Smooth muscle cell (in vitro differentiated cells): Measurements from ENCODE around the gene NEURL2. TPM values are rescaled to one million over a fixed set of nuclear protein-coding genes. Genes with fewer than 3 reads are reported as not detected.

Experiments
- DNase-seq: peaks from one replicate; lab custom pipeline; 2025; ENCODE audit not compliant: unreplicated experiment; lab: John Stamatoyannopoulos, UW
- H2AFZ ChIP-seq: fragments of 200-600 bp; sonication (generic); 2 replicates; pipeline ENCODE4 v1.6.0; 2016; ENCODE audit warnings: antibody characterized with exemption, low read depth, mild to moderate bottlenecking
- H3F3A ChIP-seq: fragments of 200-600 bp; sonication (generic); 2 replicates; pipeline ENCODE4 v1.6.0; 2017; ENCODE audit warnings: antibody characterized with exemption, low read depth
- H3K27ac ChIP-seq: fragments of 200-600 bp; sonication (generic); 2 replicates; pipeline ENCODE4 v1.5.1; 2016; ENCODE audit warnings: low read depth, mild to moderate bottlenecking
- H3K27me3 ChIP-seq: fragments of 200-600 bp; sonication (generic); 2 replicates; pipeline ENCODE4 v1.6.1; 2016; ENCODE audit warnings: low read depth, mild to moderate bottlenecking
- H3K36me3 ChIP-seq: fragments of 200-600 bp; sonication (generic); 2 replicates; pipeline ENCODE4 v1.5.1; 2016; ENCODE audit warnings: low read depth
- H3K4me1 ChIP-seq: fragments of 200-600 bp; sonication (generic); 2 replicates; pipeline ENCODE4 v1.5.1; 2016; ENCODE audit warnings: low read depth
- H3K4me2 ChIP-seq: fragments of 200-600 bp; sonication (generic); 2 replicates; pipeline ENCODE4 v1.6.0; 2016; ENCODE audit warnings: mild to moderate bottlenecking
- H3K4me3 ChIP-seq: fragments of 200-600 bp; sonication (generic); 2 replicates; pipeline ENCODE4 v1.5.1; 2016; ENCODE audit warnings: mild to moderate bottlenecking
- H3K79me2 ChIP-seq: fragments of 200-600 bp; sonication (generic); 2 replicates; pipeline ENCODE4 v1.6.0; 2016; ENCODE audit warnings: low read depth, mild to moderate bottlenecking
- H3K9ac ChIP-seq: fragments of 200-600 bp; sonication (generic); 2 replicates; pipeline ENCODE4 v1.6.0; 2016; ENCODE audit warnings: low read depth
- H3K9me3 ChIP-seq: fragments of 200-600 bp; sonication (generic); replicated peaks from 2 replicates; pipeline ENCODE4 v1.5.1; 2016; ENCODE audit warnings: low read depth
- H4K20me1 ChIP-seq: fragments of 200-600 bp; sonication (generic); 2 replicates; pipeline ENCODE4 v1.6.0; 2016; ENCODE audit warnings: low read depth
- WGBS: methylation state at CpG from one replicate; pipeline ENCODE4 v1.1.7; 2016; ENCODE audit warnings: low lambda C conversion rate; 5-methylcytosine and 5-hydroxymethylcytosine counted together
- polyA plus RNA-seq: library from polyadenylated mRNA; unstranded; fragments of >200 nt; fragmentation: Nextera tagmentation; extraction: Ambion mirVana; gene quantifications from 2 replicates; pipeline ENCODE4 v1.2.1, GENCODE V29; 2016
- total RNA-seq: library from RNA; depleted of rRNA; stranded (reverse); fragments of >200 nt; gene quantifications from 2 replicates; pipeline ENCODE4 v1.2.3, GENCODE V29; 2014
- TF ChIP-seq, protein P1 (sequence below): fragments of 200-600 bp; sonication (generic); IDR thresholded peaks from 2 replicates; pipeline ENCODE4 v1.5.1; 2017; ENCODE audit warnings: borderline replicate concordance, mild to moderate bottlenecking, antibody characterized with exemption; ENCODE audit not compliant: insufficient read depth, poor library complexity, severe bottlenecking

The NEURL2 gene, protein sequence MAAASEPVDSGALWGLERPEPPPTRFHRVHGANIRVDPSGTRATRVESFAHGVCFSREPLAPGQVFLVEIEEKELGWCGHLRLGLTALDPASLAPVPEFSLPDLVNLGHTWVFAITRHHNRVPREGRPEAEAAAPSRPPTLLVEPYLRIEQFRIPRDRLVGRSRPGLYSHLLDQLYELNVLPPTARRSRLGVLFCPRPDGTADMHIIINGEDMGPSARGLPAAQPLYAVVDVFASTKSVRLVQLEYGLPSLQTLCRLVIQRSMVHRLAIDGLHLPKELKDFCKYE
- total RNA-seq (0.31 and 3.3 TPM in 2 replicates), polyA plus RNA-seq (3.7 and 4.7 TPM in 2 replicates)

DNA sequence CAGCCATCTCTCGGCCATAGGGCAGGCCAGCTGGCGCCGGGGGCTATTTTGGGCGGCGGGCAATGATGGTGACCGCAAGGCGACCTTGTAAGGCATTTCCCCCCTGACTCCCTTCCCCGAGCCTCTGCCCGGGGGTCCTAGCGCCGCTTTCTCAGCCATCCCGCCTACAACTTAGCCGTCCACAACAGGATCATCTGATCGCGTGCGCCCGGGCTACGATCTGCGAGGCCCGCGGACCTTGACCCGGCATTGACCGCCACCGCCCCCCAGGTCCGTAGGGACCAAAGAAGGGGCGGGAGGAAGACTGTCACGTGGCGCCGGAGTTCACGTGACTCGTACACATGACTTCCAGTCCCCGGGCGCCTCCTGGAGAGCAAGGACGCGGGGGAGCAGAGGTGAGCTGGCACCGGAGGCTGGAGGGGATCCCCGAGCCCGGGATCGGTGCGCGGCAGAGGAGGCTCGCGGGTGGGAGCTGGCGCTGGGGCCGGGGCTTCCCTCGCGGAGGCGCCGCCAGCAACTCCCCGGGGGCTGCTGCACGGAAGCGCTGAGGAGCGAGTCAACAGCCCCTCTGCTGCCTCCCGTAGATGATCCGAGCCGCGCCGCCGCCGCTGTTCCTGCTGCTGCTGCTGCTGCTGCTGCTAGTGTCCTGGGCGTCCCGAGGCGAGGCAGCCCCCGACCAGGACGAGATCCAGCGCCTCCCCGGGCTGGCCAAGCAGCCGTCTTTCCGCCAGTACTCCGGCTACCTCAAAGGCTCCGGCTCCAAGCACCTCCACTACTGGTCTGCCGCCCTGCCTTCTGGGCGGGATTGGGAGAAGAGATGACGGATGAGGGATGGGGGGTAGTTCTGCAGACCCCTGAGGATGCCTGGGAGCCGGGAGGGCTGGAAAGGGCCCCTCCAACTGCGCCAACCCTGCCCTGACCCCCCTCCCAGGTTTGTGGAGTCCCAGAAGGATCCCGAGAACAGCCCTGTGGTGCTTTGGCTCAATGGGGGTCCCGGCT, at the start of gene NEURL2, which contains the start of gene CTSA:
TSS of gene NEURL2 (minus strand) at position 224 of the 999 bp plus-strand sequence. CDS start at position 7, 217 bp downstream.
TSS of gene CTSA (plus strand) at position 351 of the 999 bp plus-strand sequence. CDS start at position 585, 234 bp downstream.
- Histone ChIP-seq H3K36me3 (no peaks in the 10 kb centered on the region), H3K27ac (peak within 1 kb of the TSS; percentile 67), H3K9ac (peak within 1 kb of the TSS; percentile 83), H3K79me2 (peaks cover 5% of the 10 kb centered on the region), H3K4me3 (peak within 1 kb of the TSS; percentile 84), H3K27me3 (no peaks in the 10 kb centered on the region), H3K4me1 (peaks cover 6% of the 10 kb centered on the region), H2AFZ (peak within 1 kb of the TSS; percentile 77), H3F3A (peaks cover 9% of the 10 kb centered on the region), H3K4me2 (peak within 1 kb of the TSS; percentile 98), H4K20me1 (no peaks in the 10 kb centered on the region), H3K9me3 (no peaks in the 10 kb centered on the region)
- peak; percentile 65 for DNase-seq
- WGBS = 5% methylated on average over 65 of the region's 78 CpGs
- TF ChIP-seq, protein P1, sequence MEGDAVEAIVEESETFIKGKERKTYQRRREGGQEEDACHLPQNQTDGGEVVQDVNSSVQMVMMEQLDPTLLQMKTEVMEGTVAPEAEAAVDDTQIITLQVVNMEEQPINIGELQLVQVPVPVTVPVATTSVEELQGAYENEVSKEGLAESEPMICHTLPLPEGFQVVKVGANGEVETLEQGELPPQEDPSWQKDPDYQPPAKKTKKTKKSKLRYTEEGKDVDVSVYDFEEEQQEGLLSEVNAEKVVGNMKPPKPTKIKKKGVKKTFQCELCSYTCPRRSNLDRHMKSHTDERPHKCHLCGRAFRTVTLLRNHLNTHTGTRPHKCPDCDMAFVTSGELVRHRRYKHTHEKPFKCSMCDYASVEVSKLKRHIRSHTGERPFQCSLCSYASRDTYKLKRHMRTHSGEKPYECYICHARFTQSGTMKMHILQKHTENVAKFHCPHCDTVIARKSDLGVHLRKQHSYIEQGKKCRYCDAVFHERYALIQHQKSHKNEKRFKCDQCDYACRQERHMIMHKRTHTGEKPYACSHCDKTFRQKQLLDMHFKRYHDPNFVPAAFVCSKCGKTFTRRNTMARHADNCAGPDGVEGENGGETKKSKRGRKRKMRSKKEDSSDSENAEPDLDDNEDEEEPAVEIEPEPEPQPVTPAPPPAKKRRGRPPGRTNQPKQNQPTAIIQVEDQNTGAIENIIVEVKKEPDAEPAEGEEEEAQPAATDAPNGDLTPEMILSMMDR = no peak

DNA sequence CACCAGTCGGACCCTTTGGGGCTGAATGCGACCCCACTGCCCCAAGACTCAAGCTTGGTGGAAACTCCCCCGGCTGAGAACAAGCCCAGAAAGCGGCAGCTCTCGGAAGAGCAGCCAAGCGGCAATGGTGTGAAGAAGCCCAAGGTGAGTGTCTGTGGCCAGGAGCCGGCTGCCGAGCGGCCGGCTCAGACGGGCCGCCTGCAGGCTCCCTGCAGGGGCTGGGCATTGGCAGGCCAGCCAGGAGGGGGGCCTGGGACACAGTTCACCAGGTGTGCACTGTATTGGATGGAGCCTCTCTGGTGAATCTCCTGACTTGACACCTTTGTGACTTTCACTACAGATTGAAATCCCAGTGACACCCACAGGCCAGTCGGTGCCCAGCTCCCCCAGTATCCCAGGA, 49.5 kb upstream of the NEURL2 start:
- no peaks in the 10 kb centered on the region for H3F3A ChIP-seq
- H2AFZ ChIP-seq = no peak overlapping the region
- WGBS = 99% methylated on average over 13 of the region's 13 CpGs
- H3K9me3 ChIP-seq = no peaks in the 10 kb centered on the region
- H3K4me3 ChIP-seq = no peak overlapping the region
- TF ChIP-seq, protein P1 = no peak
- H3K27me3 ChIP-seq = no peaks in the 10 kb centered on the region
- no peak overlapping the region for H3K27ac ChIP-seq
- no peak overlapping the region for H3K4me2 ChIP-seq
- peaks cover 2% of the 10 kb centered on the region for H3K36me3 ChIP-seq
- DNase-seq = no peak
- peaks cover 23% of the 10 kb centered on the region for H3K79me2 ChIP-seq
- peaks cover 9% of the 10 kb centered on the region for H3K4me1 ChIP-seq
- H4K20me1 ChIP-seq = peaks cover 32% of the 10 kb centered on the region
- H3K9ac ChIP-seq = no peak overlapping the region

DNA sequence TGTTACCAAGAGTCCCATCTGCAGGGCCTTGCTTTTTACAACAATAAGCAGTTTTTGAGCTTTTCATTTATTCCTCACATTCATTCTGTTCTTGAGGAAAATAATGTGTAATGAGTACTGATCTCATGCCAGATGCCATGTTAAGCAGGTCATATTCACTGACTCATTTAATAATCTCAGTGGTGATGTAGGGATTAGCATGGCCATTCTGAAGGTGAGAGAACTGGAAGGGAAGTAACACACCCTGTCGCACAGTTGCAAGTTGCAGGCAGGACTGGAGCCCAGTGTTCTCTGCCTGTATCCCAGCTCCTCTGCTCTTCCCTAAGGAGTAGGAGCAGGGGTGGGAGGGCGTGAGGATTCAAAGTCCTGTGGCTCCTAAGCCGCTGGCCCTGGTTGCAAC, 49.0 kb upstream of the NEURL2 start:
- no peak for DNase-seq
- peaks cover 10% of the 10 kb centered on the region for H3K4me1 ChIP-seq
- no peak overlapping the region for H2AFZ ChIP-seq
- H3K4me3 ChIP-seq = no peak overlapping the region
- no peak overlapping the region for H3K4me2 ChIP-seq
- H3K27ac ChIP-seq = no peak overlapping the region
- no peaks in the 10 kb centered on the region for H3K9me3 ChIP-seq
- no peaks in the 10 kb centered on the region for H3F3A ChIP-seq
- 100% methylated on average over 3 of the region's 3 CpGs for whole genome bisulfite sequencing
- no peak overlapping the region for H3K9ac ChIP-seq
- TF ChIP-seq, protein P1 = no peak
- peaks cover 2% of the 10 kb centered on the region for H3K36me3 ChIP-seq
- H3K79me2 ChIP-seq = peaks cover 23% of the 10 kb centered on the region
- no peaks in the 10 kb centered on the region for H3K27me3 ChIP-seq
- peaks cover 34% of the 10 kb centered on the region for H4K20me1 ChIP-seq
